ENCODE results near the gene EPB42.
"Not testable (repeated sequence)": the region's sequence is repeated elsewhere in the genome, so short reads cannot be mapped to it uniquely, and the experiment has no call there.

EPB42 gene

DNA sequence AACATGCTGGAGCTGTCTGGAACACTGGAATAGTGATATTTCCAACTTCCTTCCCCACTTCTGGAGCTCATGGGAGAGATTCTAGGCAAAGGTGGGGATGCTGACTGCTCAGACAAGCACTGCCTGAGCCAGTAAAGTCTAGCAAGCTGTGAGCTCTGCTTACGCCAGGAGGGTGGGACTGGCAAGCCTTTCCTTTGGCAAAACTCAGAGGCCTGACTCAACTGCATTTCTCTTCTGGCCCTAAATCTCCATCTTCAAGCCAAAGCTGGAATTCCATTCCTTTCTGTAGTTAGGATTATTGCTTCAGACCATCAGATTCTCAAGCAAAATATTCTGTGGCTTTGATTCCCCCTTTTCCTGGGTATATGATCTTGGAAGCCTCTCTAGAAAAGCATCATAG, 20.3 kb upstream of the EPB42 start:
- DNase-seq (ENCODE audit: low read depth): no peak

DNA sequence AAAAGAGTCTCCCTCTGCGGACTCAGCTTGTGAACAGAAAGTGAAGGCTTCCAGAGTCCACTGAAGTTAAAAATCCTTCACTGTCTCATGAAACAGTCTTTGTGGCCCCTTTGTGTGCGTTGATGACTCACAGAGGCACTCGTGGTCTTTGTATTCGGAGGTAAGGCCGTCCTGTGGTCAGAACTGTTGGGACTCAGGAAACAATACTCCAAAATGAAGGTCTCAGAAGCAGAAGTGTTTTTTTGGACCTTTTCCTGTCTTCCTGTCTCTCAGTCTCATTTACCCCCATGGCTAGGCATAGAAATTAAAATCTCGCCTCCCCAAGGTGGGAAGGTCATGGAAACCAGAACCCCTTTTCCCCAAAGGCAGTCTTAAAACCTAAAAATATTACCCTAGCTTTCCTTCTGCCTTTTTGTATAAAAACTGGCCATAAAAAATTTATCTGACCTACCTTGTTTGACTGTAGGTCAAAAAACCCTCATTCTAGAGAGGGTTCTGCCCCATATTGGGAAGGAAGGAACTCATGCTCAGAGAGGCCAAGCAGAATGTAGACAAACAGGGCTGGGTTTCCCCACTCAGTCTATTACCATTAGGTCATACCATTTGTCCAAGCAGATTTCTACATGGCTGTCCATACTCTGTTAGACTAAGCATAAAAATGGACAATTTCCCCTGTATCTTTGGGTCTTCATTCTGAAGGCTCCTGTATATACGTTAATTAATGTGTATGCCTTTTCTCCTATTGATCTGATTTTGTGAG, 19.1 kb upstream of the EPB42 start:
- no peak for DNase-seq (ENCODE audit: low read depth)

DNA sequence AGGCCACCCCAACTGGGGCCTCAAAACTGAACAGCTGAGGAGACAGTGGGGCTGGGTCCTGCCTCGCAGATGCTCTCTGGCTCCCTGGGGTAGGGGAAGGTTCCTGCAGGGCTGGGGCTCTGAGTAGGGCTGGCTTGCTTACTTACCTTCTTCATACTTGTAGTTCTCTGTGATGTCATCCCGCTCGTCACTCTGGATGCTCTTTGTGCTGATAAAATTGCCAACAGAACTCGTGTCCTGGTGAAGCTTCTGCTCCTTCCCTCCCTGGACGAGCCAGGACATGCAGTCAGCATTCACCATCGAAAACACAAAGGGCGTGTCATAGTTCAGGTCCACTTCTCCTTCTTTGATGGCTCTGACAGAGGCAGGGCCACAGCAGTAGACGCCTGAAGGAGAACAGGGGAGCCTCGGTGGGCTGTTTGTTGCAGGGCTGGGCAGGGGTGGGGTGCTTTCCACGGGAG, 17.9 kb upstream of the EPB42 start:
- DNase-seq (ENCODE audit: low read depth): no peak

DNA sequence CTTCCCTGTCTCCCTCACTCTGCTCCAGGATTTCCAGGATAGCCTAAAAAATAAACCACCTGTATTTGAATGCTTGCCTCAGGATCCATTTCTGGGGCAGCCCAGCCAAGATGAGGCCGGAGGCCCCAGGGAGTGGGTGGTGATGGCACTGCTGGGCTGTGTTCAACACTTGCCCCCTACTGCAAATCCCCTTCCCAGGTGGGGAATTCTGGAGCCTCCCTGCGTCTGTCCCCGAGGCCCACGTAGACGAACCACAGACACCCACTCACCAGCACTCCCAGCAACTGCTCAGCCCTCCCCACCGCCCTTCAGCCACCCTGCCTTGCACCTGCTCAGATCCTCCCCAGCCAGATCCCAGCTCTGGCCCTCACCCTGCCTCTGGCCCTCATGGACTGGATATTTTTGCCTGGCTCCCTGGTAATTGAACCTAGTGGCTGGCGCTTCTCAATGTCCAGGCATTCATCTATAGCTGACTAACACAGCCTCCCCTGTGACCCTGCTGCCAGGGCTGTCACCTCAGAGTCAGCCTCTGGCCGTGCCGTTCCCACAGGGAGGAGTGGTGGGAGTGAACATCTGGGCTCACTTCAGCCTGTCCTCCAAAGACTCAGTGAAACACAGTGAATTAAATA, 17.1 kb upstream of the EPB42 start:
- DNase-seq (ENCODE audit: low read depth): no peak

DNA sequence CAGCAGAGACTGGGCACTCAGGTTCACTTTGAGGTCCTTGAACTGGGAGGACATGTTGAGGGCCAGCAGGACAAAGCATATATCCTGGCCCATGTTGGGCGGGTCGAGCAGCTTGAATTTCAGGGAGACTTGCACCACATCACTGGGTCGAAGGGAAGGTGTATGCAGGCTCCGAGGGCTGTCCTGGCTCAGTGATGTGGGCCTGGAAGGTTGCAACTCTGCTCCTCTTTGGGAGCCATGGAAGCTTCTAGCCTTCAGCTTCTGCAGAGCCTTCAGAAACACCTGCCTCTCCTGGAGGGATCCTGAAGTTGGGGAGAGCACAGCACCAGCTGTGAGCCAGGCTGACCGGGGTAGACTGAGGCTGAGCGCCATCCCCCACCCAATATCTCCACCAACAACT, 14.7 kb upstream of the EPB42 start:
- no peak for DNase-seq (ENCODE audit: low read depth)

DNA sequence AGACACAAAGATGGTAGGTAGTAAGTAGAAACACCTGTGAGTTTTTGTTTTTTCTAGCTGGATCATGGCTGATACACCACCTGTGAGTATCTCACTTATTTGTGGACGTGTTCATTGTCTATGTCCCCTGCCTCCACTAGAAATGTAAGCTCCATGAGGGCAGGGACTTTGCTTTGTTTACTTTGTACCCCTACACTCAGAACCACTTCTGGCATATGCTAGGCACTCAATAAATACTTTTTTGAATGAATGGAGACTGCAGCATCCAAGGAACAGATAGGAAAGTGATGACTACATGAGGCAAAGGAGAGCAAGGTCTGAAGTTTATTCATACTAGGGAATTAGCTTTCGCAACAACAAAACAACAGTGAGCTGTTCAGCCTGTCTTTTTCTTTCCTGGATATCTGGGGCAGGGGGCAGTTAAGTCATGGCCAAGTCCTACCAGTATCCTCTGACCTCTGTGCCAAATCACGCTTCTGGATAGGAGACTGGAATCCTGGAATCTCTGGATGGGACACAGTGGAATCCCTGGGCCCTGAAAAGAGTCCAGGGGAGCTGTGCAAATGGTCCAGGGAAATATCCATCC, 11.6 kb upstream of the EPB42 start:
- DNase-seq (ENCODE audit: low read depth): no peak

DNA sequence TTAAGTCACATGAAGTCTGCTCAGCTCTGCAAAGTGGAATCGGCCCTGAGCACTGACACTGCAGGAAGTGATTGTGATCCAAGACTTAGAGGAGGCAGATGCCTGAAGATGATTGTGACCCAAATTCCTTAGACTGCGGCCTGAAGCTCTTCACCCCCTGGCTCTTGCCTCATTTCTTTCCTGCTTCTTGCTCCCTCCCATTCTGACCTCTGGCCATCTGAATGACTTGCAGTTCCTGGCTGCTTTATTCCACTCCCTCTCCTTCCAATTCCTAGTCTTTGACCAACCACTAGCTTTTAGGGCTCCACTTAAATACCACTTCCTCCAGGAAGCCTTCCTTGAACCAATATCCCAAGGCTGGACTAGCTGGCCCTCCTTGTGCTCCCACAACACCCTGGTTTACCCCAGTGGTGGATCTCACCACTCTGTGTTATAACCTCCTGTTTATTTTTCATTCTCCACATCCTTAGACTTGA, 9.9 kb upstream of the EPB42 start:
- no peak for DNase-seq (ENCODE audit: low read depth)

DNA sequence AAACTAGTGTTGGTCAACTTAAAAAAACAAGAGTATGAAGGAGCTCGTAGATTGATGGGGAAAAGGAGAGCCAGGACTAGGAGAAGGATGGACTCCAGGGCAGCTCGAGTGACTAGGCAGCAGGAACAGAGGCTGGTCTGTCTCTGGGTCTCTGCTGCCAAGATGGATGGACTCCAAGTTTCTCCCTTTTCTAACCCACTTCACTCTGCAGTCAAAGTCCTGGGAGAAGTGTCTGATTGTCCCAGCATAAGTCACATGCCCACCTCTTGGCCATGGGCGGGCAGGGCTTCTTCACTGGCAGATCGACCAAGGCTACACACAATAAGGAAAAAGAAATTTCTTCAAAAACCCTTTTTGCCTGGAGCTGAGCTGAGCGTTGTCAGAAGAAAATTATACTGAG, 9.2 kb upstream of the EPB42 start:
- no peak for DNase-seq (ENCODE audit: low read depth)

DNA sequence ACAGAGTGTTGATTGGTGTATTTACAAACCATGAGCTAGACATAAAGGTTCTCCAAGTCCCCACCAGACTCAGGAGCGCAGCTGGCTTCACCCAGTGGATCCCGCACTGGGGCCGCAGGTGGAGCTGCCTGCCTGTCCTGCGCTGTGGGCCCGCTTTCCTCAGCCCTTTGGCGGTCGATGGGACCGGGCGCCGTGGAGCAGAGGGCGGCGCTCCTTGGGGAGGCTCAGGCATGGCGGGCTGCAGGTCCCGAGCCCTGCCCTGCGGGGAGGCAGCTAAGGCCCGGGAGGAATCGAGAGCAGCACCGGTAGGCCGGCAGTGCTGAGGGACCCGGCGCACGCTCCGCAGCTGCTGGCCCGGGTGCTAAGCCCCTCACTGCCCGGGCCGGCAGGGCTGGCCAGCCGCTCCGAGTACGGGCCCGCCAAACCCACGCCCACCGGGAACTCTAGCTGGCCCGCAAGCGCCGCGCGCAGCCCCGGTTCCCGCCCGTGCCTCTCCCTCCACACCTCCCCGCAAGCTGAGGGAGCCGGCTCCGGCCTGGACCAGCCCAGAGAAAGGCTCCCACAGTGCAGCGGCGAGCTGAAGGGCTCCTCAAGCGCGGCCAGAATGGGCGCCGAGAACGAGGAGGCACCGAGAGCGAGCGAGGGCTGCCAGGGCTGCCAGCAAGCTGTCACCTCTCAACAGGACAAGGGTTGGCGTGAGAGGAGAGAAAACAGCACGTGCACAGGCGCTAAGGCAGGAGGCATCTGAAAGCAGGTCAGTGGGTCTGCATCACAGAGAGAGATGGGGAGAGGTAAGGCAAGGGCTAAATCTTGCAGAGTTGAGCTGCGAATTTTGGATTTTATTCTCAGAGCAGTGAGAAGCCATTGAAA, 5.9 kb upstream of the EPB42 start:
- no peak for DNase-seq (ENCODE audit: low read depth)

DNA sequence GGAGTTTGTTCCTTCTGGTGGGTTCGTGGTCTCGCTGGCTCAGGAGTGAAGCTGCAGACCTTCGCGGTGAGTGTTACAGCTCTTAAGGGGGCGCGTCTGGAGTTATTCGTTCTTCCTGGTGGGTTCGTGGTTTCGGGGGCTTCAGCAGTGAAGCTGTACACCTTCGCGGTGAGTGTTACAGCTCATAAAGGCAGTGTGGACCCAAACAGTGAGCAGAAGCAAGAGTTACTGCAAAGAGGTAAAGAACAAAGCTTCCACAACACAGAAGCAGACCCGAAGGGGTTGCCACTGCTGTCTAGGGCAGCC, 5.1 kb upstream of the EPB42 start:
- not testable (repeated sequence) for DNase-seq (ENCODE audit: low read depth)

DNA sequence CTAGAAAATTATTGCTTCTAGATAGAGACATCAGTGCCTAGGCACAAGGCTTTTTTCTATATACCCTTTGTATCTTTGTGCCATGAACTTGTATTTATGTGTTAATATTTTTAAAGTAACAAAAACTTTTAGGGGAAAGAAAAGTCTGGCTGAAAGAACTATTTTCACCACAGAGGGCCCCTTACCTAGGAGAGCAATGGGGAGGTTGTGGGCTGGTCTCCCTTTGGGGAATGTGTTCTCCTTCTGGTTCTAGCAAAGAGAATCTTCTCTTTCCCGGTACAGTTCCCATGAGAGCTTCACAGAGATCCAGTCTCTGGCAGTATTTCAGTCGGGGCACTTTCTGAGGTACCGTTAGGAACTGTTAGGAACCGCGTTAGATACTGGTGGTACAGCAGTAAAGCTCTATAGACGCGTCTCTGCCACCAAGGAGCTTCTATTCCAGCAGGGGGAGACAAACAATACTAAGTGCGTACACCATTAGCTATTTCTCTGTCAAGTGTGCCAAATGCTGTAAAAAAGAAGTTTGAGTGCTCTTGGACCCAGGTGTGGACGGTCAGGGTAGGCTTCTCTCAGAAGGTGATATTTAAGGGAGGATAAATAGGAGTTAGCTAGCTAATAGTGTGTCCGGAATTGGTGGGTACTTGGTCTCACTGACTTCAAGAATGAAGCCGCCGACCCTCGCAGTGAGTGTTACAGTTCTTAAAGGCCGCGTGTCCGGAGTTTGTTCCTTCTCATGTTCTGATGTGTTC, 4.6 kb upstream of the EPB42 start:
- DNase-seq (ENCODE audit: low read depth): peak; percentile 15

DNA sequence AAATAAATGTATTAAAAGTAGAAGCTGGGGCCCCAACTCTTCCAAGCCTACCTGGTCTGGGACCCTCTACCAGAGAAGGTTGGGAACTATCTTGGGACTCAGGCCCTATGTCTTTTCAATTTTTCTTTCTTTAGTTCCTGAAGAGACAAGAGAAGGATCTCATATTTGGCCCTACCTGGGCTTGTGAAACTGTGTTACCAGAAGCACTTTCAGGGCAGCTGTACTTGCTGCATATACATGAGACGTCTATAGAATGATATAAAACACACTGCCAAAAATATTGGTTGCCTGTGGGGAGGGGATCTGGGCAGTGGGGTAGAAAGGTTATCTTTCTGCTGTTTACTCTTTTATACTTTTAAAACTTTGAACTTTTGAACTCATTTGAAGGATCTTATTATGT, 604 bp upstream of the EPB42 start:
- no peak for DNase-seq (ENCODE audit: low read depth)

DNA sequence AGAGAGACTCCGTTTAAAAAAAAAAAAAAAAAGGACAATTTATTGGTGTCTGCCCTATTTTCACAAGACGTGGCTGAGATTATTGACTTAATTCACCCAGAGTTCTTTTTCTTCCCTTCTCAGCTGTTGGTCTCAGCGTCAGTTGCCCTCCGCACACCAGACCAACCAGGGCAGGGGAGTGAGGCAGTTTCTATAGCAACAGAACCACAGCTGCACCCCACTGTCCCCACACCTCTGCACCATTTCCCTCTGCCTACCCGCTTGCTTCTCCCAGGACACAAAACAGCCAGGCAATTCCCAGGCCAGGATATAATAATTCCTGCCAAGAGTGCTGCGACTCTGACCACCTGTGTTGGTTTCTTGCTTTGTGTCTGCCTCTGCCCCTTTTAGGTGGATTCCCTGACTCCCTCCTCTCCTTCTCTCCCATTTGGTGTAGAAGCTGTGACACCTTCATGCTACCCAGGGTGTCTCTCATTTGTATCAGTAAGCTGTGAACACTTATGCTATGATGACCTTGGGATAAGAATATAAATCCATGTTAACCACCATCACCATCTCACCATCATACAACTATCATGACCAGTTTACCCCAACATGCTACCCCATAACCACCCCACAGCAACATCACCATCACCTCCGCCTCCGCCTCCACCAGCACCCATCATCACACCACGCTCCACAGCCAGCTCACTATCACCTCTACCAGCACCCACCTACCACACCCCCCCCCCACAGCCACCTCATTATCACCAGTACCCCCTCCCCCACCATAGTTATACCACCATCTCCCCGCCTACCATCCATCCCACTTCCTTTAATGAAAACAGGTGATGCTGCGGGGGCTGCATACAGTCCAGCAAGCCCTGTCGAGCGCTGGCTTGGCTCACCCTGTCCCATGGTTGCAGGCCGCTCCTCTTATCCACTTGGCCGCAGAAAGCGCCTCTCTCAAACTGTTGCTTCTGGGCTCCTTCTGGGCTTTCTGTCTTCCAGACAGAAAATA, 589 bp downstream of the EPB42 start:
- no peak for DNase-seq (ENCODE audit: low read depth)

DNA sequence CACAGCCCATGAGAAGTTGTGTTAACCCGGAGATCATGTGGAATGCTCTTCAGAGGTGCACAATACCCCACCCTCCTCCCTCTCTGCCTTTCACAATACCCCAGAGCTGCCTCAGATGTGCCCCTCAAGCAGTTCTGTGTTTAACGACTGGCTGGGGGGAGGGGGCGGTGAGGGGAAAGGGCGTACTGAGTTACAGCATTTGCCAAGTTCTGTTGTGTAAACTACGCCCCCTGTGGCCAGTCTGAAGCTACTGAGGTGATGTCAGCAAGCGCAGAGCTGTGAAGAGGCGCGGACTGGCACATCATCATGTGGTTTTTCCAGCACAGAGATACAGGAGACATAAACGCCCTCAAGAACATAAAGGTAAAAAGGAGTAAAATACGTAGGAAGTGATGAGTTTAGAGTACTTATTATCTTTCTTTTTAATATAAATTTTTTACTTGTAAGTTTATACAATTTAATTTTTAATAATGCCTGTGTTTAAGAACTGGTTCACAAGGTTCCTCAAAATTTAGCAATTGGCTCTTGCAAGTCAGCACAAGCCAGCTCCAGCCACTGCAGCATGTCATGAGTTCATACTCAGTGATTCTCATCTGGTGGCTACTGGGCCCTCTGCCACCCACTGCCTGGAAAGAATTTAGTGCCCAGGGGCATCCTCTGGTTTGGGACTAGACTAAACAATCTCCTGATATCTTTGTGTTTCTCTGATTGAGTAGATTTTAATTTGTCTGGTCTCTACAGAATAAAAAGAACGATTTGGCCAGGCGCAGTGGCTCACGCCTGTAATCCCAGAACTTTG, 1.7 kb downstream of the EPB42 start:
- DNase-seq (ENCODE audit: low read depth): no peak

DNA sequence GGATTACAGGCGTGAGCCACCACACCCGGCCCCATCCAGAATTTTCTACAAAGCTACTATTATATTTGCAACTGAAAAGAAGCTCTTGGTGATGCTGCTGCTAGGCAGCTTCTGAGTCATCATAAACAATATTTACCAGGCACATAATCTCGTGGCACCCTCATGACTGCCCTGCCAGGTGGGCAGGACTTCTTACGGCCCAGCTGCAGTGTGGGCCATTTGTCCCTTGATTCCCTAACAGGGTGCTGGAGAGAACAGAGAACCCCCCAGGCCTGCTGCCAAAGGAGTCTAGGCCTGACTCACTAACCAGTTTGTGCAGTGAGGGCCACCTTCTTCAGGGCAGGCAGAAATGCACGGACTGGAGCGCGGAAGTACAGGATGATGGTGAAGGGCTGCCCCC, 4.9 kb downstream of the EPB42 start:
- no peak for DNase-seq (ENCODE audit: low read depth)

DNA sequence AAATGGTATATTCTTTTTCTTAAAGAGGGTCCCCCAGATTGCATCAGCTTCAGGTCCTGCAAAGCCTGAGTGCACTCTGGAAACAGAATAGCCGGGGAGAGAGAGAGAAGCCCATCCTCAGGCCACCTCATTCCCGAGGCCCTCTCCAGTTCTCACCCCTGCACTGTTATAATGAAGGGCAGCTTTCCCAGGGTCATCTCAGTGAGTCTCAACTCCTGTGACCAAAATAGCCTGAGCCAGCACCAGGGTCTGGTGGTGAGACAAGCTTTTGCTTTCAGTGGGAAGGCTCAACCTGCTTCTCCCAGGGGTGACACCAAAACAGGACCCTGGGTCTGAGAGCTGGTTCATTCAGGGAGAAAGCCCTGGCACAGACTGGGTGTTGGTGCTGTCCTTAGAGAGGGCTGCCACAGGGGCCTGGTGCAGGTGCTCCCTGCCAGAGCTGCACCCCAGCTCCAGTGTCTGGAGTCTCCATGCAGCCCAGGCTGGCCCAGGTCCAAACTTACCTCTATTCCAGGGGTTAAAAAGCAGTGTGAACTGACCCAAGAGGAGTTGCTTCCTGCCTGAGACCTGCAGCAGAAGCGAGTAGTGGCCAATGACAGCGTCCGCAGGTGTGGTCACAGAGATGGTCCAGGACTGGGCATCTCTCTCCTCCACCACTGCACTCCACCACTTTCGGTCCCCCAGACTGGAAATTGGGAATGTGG, 6.1 kb downstream of the EPB42 start:
- no peak for DNase-seq (ENCODE audit: low read depth)

DNA sequence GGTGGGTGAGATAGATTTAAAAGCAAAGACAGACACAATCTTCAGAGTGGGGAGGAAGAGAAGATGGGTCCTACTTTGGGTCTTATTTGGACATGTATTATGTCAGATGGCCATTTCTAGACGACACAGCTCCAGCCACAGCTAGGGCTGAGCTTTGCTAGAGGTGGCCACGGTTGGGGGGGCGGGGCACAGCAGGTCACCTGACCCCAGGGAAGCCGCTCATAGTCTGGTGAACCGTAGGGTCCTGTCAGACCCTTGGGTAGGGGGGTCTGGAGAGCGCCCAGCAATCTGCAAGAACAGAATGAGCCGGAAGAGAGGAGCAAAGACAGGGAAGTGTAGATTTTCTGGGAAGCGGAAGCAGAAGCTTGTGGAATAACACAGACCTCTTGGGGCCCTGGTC, 6.6 kb downstream of the EPB42 start:
- DNase-seq (ENCODE audit: low read depth): no peak

DNA sequence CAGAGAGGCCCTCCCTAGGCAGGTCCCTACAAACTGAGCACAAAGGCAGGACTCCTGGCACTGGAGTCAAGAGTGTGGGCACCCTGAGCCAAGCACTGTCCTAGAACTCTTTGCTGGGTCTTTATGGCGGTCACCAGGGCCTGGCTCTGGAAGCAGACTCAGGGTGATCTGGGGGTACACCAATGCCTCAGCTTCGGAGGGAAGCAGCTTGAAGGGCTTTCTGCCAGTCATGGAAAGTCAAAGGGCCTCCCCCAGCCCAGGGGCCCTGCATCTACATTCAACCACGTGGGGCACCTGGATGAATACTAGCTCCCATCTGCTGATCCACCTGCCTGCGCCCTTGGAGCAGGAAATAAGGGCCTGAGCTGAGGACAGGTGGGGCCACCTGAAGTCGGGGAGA, 7.4 kb downstream of the EPB42 start:
- DNase-seq (ENCODE audit: low read depth): no peak

DNA sequence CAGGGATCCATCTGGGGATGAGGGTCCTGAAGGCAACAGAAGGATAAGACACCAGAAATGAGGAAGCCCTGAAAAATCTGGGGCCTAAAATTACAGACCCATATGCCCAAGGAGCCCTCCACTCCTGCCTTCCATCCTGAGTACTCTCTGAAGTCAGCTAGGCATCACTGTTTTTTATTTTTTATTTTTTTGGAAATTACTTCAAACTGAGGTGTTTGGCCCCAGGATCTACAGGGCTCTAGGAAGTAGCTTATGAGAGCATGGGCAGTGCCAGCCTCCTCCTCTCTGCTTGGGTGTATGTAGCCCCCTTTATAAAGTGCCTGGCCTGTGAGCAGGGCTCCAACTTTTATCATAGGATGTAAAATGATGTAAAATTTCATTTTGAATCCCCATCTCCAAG, 7.9 kb downstream of the EPB42 start:
- DNase-seq (ENCODE audit: low read depth): no peak

All from T follicular helper cell (primary cell).